K562 (cell line): ENCODE data around the gene SPINT1. TPM values are rescaled to one million over a fixed set of nuclear protein-coding genes. Genes with fewer than 3 reads are reported as not detected.

Experiments
- CBX1 ChIP-seq: sonication (generic); IDR thresholded peaks from 2 replicates; pipeline ENCODE4 v1.6.1; 2016; ENCODE audit warnings: antibody characterized with exemption, low read depth, mild to moderate bottlenecking
- DDX20 ChIP-seq: fragments of 450-650 bp; IDR thresholded peaks from 2 replicates; pipeline ENCODE4 v1.6.1; 2016; ENCODE audit warnings: missing genetic modification characterization, low read depth, mild to moderate bottlenecking, missing compliant biosample characterization, moderate library complexity
- ETV6 ChIP-seq, 3 experiments: fragments of 150-350 bp in 1 of 3; sonication (generic) in 1 of 3; formaldehyde crosslinking in 1 of 3; IDR thresholded peaks; 2 replicates each; pipeline versions ENCODE4 v1.6.1 to v1.8.0; 2014 to 2022; ENCODE audit warnings: borderline replicate concordance in 2 of 3, low read depth in 2 of 3, antibody characterized with exemption in 1 of 3, low read length in 1 of 3, mild to moderate bottlenecking in 1 of 3, missing genetic modification reagents in 1 of 3
- FOXP4 ChIP-seq: sonication (generic); formaldehyde crosslinking; IDR thresholded peaks from 2 replicates; pipeline ENCODE4 v1.8.0; 2022; ENCODE audit warnings: mild to moderate bottlenecking, missing genetic modification reagents, borderline replicate concordance
- HMGN3 ChIP-seq: IDR thresholded peaks from 2 replicates; pipeline ENCODE4 v1.6.1; 2011; ENCODE audit warnings: borderline replicate concordance, low read depth, mild to moderate bottlenecking, mixed read lengths, low read length; ENCODE audit not compliant: insufficient read length; ENCODE audit errors: extremely low read depth
- KLF10 ChIP-seq: fragments of 250-450 bp; sonication (Bioruptor Pico); IDR thresholded peaks from 2 replicates; pipeline ENCODE4 v1.6.1; 2021; ENCODE audit warnings: matching md5 sums
- MYC ChIP-seq, 2 experiments: fragments of 250-450 bp in 1 of 2; sonication (Bioruptor Pico) in 1 of 2; IDR thresholded peaks; 2 replicates each; pipeline versions ENCODE4 v1.5.1 to v1.6.1; 2012 to 2021; ENCODE audit warnings: low read depth in 2 of 2, borderline replicate concordance in 1 of 2, improper control_type of control experiment in 1 of 2, low read length in 1 of 2, mild to moderate bottlenecking in 1 of 2, moderate library complexity in 1 of 2
- NFRKB ChIP-seq: fragments of 450-650 bp; IDR thresholded peaks from 2 replicates; pipeline ENCODE4 v1.6.1; 2016; ENCODE audit warnings: low read depth
- RBM39 ChIP-seq: fragments of 200-400 bp; formaldehyde crosslinking; optimal IDR thresholded peaks from 2 replicates; pipeline ENCODE3; 2018; ENCODE audit warnings: low read depth, low read length
- SMARCE1 ChIP-seq: fragments of 450-650 bp; IDR thresholded peaks from 2 replicates; pipeline ENCODE4 v1.7.1; 2016; ENCODE audit warnings: mild to moderate bottlenecking
- ZNF197 ChIP-seq: fragments of 200-800 bp; sonication (Bioruptor generic); IDR thresholded peaks from 2 replicates; pipeline ENCODE4 v1.6.1; 2016; ENCODE audit warnings: low read depth, missing genetic modification characterization, missing compliant biosample characterization
- ZNF431 ChIP-seq: sonication (generic); formaldehyde crosslinking; IDR thresholded peaks from 2 replicates; pipeline ENCODE4 v1.8.0; 2022; ENCODE audit warnings: mild to moderate bottlenecking, missing genetic modification reagents
- ZNF518B ChIP-seq: fragments of 250-450 bp; sonication (Bioruptor Pico); IDR thresholded peaks from 2 replicates; pipeline ENCODE4 v1.5.0; 2021; ENCODE audit warnings: mild to moderate bottlenecking, moderate library complexity
- polyA plus RNA-seq, 8 experiments: library from polyadenylated mRNA; depleted of rRNA in 4 of 8; stranded (reverse) in 5 of 8; unstranded in 3 of 8; fragments of >200 nt; fragmentation: Nextera tagmentation in 2 of 8; fragmentation: Illumina TruSeq in 1 of 8; extraction: Ambion mirVana in 2 of 8; extraction: Trizol in 1 of 8; gene quantifications; 2 replicates each; pipeline versions ENCODE4 v1.2.1 to v1.2.3, GENCODE V29; 2011 to 2014; ENCODE audit warnings: inconsistent platforms in 1 of 8, missing spikeins in 1 of 8
- total RNA-seq, 7 experiments: library from RNA; depleted of rRNA in 6 of 7; stranded (reverse); fragments of >200 nt in 6 of 7; fragmentation: Illumina TruSeq in 2 of 7; extraction: Trizol in 2 of 7; gene quantifications; 2 replicates each; pipeline versions ENCODE4 v1.2.1 to v1.2.3, GENCODE V29; 2011 to 2021; ENCODE audit warnings: low replicate concordance in 1 of 7

The SPINT1 gene
- total and polyA plus RNA-seq, 9 of the 15 experiments (the other 6 are each of a cell fraction or from before 2014, with no cell fraction given), result 0.78 to 4.5 (median 1.5) TPM

DNA sequence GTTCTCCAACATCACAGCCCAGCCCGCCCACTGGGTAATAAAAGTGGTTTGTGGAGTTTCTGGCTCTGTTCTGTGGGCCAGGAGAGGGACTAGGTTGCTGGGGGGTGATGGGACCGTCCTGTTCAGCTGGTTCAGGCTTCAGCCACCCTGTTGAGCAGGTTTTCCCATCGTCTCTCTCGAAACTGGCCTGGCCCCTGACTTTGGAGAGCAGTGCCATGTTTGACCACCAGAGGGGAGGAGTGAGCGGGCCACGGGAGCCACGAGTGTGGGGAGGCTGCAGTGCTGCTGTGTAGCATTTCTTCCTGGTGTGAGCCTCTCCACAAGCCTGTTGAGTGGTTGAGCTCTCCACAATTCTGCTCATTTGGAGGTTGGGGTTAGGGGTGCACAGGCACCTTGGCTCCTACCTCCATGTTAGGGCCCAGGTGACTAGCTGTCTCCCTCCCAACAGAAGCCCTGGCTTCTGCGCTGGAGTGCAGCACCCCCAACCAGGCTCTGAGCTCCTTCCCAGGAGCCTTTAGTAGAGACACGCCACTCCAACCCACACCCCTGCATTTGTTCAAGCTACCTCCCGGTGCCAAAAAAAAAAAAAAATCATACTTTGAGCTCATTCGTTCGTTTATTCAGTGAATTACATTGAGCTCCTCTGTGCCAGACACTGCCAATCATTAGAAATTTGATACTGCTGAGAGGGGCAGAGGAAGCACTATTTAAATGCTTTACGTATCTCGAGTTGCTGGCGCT, 13.9 kb downstream of the SPINT1 start (continued):
- TF ChIP-seq ZNF518B (CRISPR knock-in tag) (no peak), HMGN3 (no peak), ETV6 (IDR thresholded peaks at IDR 0.05; ENCODE audit: borderline replicate concordance in 1 of 2, low read depth in 2 of 2, low read length in 1 of 2) (no peak), ETV6 (CRISPR knock-in tag; IDR thresholded peaks at IDR 0.05; ENCODE audit: borderline replicate concordance) (no peak), FOXP4 (CRISPR knock-in tag) (no peak), ZNF431 (CRISPR knock-in tag) (no peak), ZNF197 (CRISPR knock-in tag) (no peak), RBM39 (no peak), MYC (IDR thresholded peaks at IDR 0.05; ENCODE audit: low read depth, low read length) (peak; percentile 69), MYC (CRISPR knock-in tag; IDR thresholded peaks at IDR 0.05; ENCODE audit: borderline replicate concordance, low read depth) (no peak), CBX1 (no peak), DDX20 (tag) (no peak), SMARCE1 (no peak), NFRKB (no peak), KLF10 (no peak)
